ENCODE measurements around the gene RIBC2.

DNA sequence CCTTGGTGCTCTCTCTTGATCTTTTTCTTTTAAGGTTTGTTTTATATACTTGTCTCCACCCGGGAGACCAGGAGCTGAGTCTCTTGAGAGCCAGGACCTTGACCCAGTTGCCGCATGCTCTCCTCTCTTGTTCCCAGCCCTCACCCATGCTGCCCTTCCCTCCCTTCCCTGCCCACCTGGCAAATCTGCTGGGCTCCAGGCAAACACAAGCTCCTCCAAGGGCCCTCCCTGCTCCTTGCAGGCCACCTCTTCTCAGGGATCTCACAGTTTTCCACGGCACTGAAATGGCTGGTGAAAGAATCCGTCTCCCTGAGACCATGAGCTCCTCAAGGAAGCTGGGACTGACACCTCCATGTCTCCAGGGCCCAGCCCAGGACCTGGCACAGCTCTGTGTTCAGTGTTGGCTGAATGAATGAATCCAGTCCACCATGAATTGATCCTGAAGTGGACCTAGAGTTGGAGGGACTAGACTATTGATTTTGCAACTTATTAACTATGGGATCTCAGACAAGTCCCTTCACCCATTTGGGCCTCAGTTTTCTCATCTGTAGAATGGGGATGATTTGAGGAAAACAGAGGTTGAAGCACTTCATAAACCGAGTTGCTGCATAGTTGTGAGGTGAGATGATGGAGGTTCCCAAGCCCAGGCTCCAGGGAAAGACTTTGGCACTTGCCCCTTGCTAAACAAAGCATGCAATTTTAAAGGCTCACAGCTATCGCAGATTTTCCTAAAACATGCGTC lies 64.0 kb downstream of the RIBC2 start:
- TF ChIP-seq CTCF (IDR thresholded peaks at IDR 0.05), result no peak
- no peak for TF ChIP-seq POLR2A (IDR thresholded peaks at IDR 0.05; ENCODE audit: low read depth)
